WTC11 (cell line): ENCODE data around the gene KCNMA1. TPM values are rescaled to one million over a fixed set of nuclear protein-coding genes. Genes with fewer than 3 reads are reported as not detected.

ENCODE experiments used
- ATAC-seq: fragments of 200-7000 bp; cut with Tn5 transposase; 2 replicates; pipeline ENCODE4 v1.10.0; 2021; ENCODE audit warnings: mild to moderate bottlenecking, moderate library complexity
- CTCF ChIA-PET: fragments of 300-600 bp; sonication (Branson Sonifier 250); formaldehyde crosslinking; loops from one replicate; lab custom pipeline; 2021; ENCODE audit warnings: antibody characterized with exemption; lab: Charles Lee
- POLR2A ChIA-PET: fragments of 350-600 bp; sonication (Branson Sonifier 250); formaldehyde crosslinking; loops from one replicate; lab custom pipeline; 2021; ENCODE audit warnings: antibody characterized with exemption; lab: Charles Lee
- DNase-seq: peaks from one replicate; pipeline ENCODE4 v3.0.0; 2021; ENCODE audit warnings: low spot score
- H3K27ac Mint-ChIP-seq: 2 replicates; pipeline ENCODE4 v1.8.0; 2021; ENCODE audit warnings: mixed read lengths
- H3K27me3 Mint-ChIP-seq: 2 replicates; pipeline ENCODE4 v1.8.0; 2021; ENCODE audit warnings: low read depth, mild to moderate bottlenecking, moderate library complexity, mixed read lengths
- H3K36me3 Mint-ChIP-seq: 2 replicates; pipeline ENCODE4 v1.8.0; 2021; ENCODE audit warnings: mixed read lengths
- H3K4me1 Mint-ChIP-seq: 2 replicates; pipeline ENCODE4 v1.8.0; 2022; ENCODE audit warnings: mixed read lengths
- H3K4me3 Mint-ChIP-seq: 2 replicates; pipeline ENCODE4 v1.8.0; 2021; ENCODE audit warnings: mild to moderate bottlenecking, moderate library complexity, mixed read lengths
- H3K9me3 Mint-ChIP-seq: 2 replicates; pipeline ENCODE4 v1.8.0; 2021; ENCODE audit warnings: mixed read lengths
- ATF1 ChIP-seq: sonication (generic); formaldehyde crosslinking; IDR thresholded peaks from 2 replicates; pipeline ENCODE4 v1.8.1; 2023; ENCODE audit warnings: mild to moderate bottlenecking, moderate library complexity, missing genetic modification reagents
- E2F1 ChIP-seq: sonication (generic); formaldehyde crosslinking; IDR thresholded peaks from 2 replicates; pipeline ENCODE4 v1.8.0; 2022; ENCODE audit warnings: mild to moderate bottlenecking, missing genetic modification reagents
- E2F5 ChIP-seq: sonication (generic); formaldehyde crosslinking; IDR thresholded peaks from 2 replicates; pipeline ENCODE4 v1.8.1; 2022; ENCODE audit warnings: mild to moderate bottlenecking, moderate library complexity, missing genetic modification reagents
- GABPB1 ChIP-seq: sonication (generic); formaldehyde crosslinking; IDR thresholded peaks from 2 replicates; pipeline ENCODE4 v1.8.1; 2023; ENCODE audit warnings: mild to moderate bottlenecking, missing genetic modification reagents
- HMGXB4 ChIP-seq: sonication (generic); formaldehyde crosslinking; IDR thresholded peaks from 2 replicates; pipeline ENCODE4 v1.8.1; 2023; ENCODE audit warnings: mild to moderate bottlenecking, moderate library complexity, missing genetic modification reagents
- MXD4 ChIP-seq: fragments of 250-450 bp; sonication (Bioruptor Pico); IDR thresholded peaks from 2 replicates; pipeline ENCODE4 v1.8.0; 2021; ENCODE audit warnings: mild to moderate bottlenecking, moderate library complexity, borderline replicate concordance
- PRDM15 ChIP-seq: sonication (generic); formaldehyde crosslinking; IDR thresholded peaks from 2 replicates; pipeline ENCODE4 v1.8.0; 2022; ENCODE audit warnings: missing genetic modification reagents
- RORB ChIP-seq: fragments of 250-450 bp; sonication (Bioruptor Pico); IDR thresholded peaks from 2 replicates; pipeline ENCODE4 v1.9.0; 2021; ENCODE audit warnings: mild to moderate bottlenecking
- SMAD3 ChIP-seq: sonication (generic); formaldehyde crosslinking; IDR thresholded peaks from 2 replicates; pipeline ENCODE4 v1.8.0; 2022; ENCODE audit warnings: missing genetic modification reagents, mild to moderate bottlenecking, borderline replicate concordance
- ZBTB43 ChIP-seq: sonication (generic); formaldehyde crosslinking; IDR thresholded peaks from 2 replicates; pipeline ENCODE4 v1.8.1; 2023; ENCODE audit warnings: mild to moderate bottlenecking, missing genetic modification reagents
- ZNF138 ChIP-seq: sonication (generic); formaldehyde crosslinking; conservative IDR thresholded peaks from 2 replicates; pipeline ENCODE4 v1.8.1; 2022; ENCODE audit warnings: mild to moderate bottlenecking, moderate library complexity, missing genetic modification reagents
- total RNA-seq: library from RNA; stranded (reverse); gene quantifications from 3 replicates; pipeline ENCODE4 v1.2.3, GENCODE V29; 2021
- TF ChIP-seq, protein P1 (sequence below): sonication (generic); formaldehyde crosslinking; IDR thresholded peaks from 2 replicates; pipeline ENCODE4 v1.8.1; 2022; ENCODE audit warnings: mild to moderate bottlenecking, missing genetic modification reagents, moderate library complexity, borderline replicate concordance
- TF ChIP-seq, protein P2 (sequence below): sonication (generic); formaldehyde crosslinking; IDR thresholded peaks from 2 replicates; pipeline ENCODE4 v1.8.0; 2023; ENCODE audit warnings: mild to moderate bottlenecking, missing genetic modification reagents
- TF ChIP-seq, protein P3 (sequence below): sonication (generic); formaldehyde crosslinking; conservative IDR thresholded peaks from 2 replicates; pipeline ENCODE4 v1.8.1; 2023; ENCODE audit warnings: mild to moderate bottlenecking, low read depth, missing genetic modification reagents, moderate library complexity

The KCNMA1 gene
- total RNA-seq, 1 experiment from 2014 or later, result 7.3 TPM

DNA sequence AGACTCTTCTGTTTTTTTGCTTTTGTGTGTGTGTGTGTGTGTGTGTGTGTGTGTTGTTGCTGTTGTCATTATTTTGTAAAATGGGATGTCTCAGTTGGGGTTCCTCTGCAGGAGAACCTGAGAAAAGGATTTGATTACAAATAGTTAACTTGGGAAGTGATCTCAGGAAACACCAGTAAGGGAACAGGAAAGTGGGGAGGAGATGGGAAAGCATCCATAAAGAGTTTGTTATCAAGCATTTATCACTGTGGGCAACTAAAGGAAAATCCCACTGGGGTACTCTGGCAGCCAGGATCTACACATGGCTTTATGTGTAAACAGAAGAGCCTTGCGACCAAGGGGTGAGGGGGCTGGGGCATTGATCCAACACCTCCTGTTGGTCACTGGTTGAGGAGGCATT, 485.4 kb downstream of the KCNMA1 start (continued):
- TF ChIP-seq HMGXB4 (CRISPR knock-in tag) (no peak), PRDM15 (CRISPR knock-in tag) (no peak), E2F5 (CRISPR knock-in tag) (no peak), ZNF138 (CRISPR knock-in tag) (no peak), E2F1 (CRISPR knock-in tag) (no peak), GABPB1 (CRISPR knock-in tag) (no peak), ATF1 (CRISPR knock-in tag) (no peak), ZBTB43 (CRISPR knock-in tag) (no peak), SMAD3 (CRISPR knock-in tag) (no peak)
- TF ChIP-seq, protein P1, sequence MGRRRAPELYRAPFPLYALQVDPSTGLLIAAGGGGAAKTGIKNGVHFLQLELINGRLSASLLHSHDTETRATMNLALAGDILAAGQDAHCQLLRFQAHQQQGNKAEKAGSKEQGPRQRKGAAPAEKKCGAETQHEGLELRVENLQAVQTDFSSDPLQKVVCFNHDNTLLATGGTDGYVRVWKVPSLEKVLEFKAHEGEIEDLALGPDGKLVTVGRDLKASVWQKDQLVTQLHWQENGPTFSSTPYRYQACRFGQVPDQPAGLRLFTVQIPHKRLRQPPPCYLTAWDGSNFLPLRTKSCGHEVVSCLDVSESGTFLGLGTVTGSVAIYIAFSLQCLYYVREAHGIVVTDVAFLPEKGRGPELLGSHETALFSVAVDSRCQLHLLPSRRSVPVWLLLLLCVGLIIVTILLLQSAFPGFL (CRISPR knock-in tag), result no peak

- no peak overlapping the region for H3K4me3 Mint-ChIP-seq
- CTCF ChIA-PET, result interaction anchor here (1.3 kb wide), 1 partner anchor 14 kb away, joined by 7 read pairs; no protein-coding TSS in a partner anchor
- H3K36me3 Mint-ChIP-seq, result no peaks in the 10 kb centered on the region
- peaks cover 3% of the 10 kb centered on the region; the same call in 1 of the 2 replicates for H3K27me3 Mint-ChIP-seq
- POLR2A ChIA-PET, result no interaction called here
- ATAC-seq (no peak), DNase-seq (no peak)
- H3K27ac Mint-ChIP-seq, result no peak overlapping the region; the same call in 1 of the 2 replicates
- peaks cover 56% of the 10 kb centered on the region for H3K4me1 Mint-ChIP-seq
- H3K9me3 Mint-ChIP-seq, result no peaks in the 10 kb centered on the region
- TF ChIP-seq MXD4 (CRISPR knock-in tag), result no peak
- no peak for TF ChIP-seq PRDM15 (CRISPR knock-in tag)
- no peak for TF ChIP-seq RORB
- TF ChIP-seq, protein P2, sequence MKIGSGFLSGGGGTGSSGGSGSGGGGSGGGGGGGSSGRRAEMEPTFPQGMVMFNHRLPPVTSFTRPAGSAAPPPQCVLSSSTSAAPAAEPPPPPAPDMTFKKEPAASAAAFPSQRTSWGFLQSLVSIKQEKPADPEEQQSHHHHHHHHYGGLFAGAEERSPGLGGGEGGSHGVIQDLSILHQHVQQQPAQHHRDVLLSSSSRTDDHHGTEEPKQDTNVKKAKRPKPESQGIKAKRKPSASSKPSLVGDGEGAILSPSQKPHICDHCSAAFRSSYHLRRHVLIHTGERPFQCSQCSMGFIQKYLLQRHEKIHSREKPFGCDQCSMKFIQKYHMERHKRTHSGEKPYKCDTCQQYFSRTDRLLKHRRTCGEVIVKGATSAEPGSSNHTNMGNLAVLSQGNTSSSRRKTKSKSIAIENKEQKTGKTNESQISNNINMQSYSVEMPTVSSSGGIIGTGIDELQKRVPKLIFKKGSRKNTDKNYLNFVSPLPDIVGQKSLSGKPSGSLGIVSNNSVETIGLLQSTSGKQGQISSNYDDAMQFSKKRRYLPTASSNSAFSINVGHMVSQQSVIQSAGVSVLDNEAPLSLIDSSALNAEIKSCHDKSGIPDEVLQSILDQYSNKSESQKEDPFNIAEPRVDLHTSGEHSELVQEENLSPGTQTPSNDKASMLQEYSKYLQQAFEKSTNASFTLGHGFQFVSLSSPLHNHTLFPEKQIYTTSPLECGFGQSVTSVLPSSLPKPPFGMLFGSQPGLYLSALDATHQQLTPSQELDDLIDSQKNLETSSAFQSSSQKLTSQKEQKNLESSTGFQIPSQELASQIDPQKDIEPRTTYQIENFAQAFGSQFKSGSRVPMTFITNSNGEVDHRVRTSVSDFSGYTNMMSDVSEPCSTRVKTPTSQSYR (CRISPR knock-in tag), result no peak
- TF ChIP-seq, protein P3, sequence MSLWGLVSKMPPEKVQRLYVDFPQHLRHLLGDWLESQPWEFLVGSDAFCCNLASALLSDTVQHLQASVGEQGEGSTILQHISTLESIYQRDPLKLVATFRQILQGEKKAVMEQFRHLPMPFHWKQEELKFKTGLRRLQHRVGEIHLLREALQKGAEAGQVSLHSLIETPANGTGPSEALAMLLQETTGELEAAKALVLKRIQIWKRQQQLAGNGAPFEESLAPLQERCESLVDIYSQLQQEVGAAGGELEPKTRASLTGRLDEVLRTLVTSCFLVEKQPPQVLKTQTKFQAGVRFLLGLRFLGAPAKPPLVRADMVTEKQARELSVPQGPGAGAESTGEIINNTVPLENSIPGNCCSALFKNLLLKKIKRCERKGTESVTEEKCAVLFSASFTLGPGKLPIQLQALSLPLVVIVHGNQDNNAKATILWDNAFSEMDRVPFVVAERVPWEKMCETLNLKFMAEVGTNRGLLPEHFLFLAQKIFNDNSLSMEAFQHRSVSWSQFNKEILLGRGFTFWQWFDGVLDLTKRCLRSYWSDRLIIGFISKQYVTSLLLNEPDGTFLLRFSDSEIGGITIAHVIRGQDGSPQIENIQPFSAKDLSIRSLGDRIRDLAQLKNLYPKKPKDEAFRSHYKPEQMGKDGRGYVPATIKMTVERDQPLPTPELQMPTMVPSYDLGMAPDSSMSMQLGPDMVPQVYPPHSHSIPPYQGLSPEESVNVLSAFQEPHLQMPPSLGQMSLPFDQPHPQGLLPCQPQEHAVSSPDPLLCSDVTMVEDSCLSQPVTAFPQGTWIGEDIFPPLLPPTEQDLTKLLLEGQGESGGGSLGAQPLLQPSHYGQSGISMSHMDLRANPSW (CRISPR knock-in tag), result no peak
These were observed 486.2 kb downstream of the KCNMA1 start for GRCh38 chr10:77151408-77151807.
